ENCODE measurements around the gene ADGRF4. TPM values are rescaled to one million over a fixed set of nuclear protein-coding genes. Genes with fewer than 3 reads are reported as not detected.

The ADGRF4 gene
- total RNA-seq, 2 donors from 2014 or later, result not detected

DNA sequence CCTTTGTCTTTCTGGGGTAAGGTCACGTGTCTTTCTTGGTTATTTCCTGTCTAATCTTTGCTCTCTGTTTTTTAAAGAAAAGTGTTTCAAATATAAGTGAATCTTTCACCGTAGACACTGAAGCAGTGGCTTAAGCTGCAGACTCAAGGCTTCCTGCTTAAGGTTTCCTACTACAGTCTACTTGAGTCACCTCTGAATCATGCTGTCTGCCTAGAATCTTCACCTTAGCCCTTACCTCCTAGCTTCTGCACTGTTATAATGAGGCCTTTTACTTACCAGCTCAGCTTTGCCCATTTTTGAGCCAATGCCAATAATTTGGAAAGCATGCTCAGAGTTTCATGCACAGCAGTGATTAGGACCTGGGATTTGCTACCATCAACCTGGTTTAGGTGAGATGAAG lies 30.6 kb downstream of the ADGRF4 start:
- Histone ChIP-seq H3K4me1 (ENCODE audit: control insufficient read depth in 1 of 2, low read depth in 2 of 2) (no peaks in the 10 kb centered on the region), H3K27ac (no peak overlapping the region), H3K4me3 (no peak overlapping the region), H3K9me3 (no peaks in the 10 kb centered on the region), H3K27me3 (replicated peaks; ENCODE audit: insufficient read depth) (no peaks in the 10 kb centered on the region), H3K36me3 (no peaks in the 10 kb centered on the region)
- ATAC-seq (ENCODE audit: insufficient number of reproducible peaks, low FRiP score, low read depth) (no peak), DNase-seq (ENCODE audit: low spot score) (no peak)
- TF ChIP-seq, protein P1, sequence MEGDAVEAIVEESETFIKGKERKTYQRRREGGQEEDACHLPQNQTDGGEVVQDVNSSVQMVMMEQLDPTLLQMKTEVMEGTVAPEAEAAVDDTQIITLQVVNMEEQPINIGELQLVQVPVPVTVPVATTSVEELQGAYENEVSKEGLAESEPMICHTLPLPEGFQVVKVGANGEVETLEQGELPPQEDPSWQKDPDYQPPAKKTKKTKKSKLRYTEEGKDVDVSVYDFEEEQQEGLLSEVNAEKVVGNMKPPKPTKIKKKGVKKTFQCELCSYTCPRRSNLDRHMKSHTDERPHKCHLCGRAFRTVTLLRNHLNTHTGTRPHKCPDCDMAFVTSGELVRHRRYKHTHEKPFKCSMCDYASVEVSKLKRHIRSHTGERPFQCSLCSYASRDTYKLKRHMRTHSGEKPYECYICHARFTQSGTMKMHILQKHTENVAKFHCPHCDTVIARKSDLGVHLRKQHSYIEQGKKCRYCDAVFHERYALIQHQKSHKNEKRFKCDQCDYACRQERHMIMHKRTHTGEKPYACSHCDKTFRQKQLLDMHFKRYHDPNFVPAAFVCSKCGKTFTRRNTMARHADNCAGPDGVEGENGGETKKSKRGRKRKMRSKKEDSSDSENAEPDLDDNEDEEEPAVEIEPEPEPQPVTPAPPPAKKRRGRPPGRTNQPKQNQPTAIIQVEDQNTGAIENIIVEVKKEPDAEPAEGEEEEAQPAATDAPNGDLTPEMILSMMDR (IDR thresholded peaks at IDR 0.05), result no peak

DNA sequence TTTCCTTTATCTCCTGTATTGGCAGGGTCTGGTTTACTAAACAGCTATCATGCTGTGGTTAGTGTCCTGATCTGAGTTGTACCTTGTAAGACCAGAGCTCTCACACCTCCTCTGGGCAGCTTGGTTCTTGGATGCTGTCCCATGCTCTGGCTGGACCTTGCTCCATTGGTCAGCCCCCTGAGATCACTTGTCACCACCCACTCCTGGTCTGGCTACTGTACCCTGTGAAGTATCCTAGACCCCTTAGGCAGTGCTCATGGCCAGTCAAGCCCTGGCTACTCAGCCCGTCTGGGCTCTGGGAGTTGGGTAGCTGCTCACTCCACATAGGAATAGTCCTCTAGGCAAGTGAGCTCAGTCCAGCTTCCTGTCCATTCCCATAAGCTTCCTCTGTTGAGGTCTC lies 31.1 kb downstream of the ADGRF4 start:
- H3K4me3 ChIP-seq, result no peak overlapping the region
- H3K9me3 ChIP-seq, result no peaks in the 10 kb centered on the region
- no peaks in the 10 kb centered on the region for H3K4me1 ChIP-seq (ENCODE audit: control insufficient read depth in 1 of 2, low read depth in 2 of 2)
- no peak for DNase-seq (ENCODE audit: low spot score)
- TF ChIP-seq, protein P1 (IDR thresholded peaks at IDR 0.05), result no peak
- H3K36me3 ChIP-seq, result no peaks in the 10 kb centered on the region
- no peak for ATAC-seq (ENCODE audit: insufficient number of reproducible peaks, low FRiP score, low read depth)
- H3K27ac ChIP-seq, result no peak overlapping the region
- no peaks in the 10 kb centered on the region for H3K27me3 ChIP-seq (replicated peaks; ENCODE audit: insufficient read depth)

DNA sequence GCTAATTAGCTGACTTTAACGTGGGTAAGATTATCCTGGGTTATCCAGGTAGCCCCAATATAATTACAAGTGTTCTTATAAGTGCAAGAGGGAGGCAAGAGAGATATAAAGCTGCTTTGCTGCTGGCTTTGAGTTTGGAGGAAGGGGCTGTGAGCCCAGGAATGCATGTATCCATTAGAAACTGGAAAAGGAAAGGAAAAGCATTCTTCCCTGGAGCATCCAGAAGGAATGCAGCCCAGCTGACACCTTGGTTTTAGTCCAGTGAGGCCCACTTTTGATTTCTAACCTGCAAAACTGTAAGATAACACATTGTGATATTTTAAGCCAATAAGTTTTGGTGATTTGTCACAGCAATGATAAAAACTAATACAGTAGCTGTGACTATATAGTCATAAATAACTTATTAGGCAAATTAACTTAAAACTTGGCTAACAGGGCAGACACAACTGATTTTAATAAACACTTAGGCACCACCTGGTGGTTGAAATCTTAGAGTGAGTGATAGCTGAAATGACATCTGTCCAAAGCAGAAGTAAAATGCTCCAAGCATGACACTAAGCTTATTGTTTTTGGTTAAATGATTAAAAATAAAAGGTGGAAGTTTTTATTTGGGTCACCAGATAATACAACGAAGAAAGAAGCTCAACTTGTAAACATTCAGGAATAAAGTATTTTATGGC lies 35.6 kb downstream of the ADGRF4 start:
- TF ChIP-seq, protein P1 (IDR thresholded peaks at IDR 0.05), result no peak
- Histone ChIP-seq H3K9me3 (no peaks in the 10 kb centered on the region), H3K4me1 (ENCODE audit: control insufficient read depth in 1 of 2, low read depth in 2 of 2) (no peaks in the 10 kb centered on the region), H3K36me3 (no peaks in the 10 kb centered on the region), H3K27me3 (replicated peaks; ENCODE audit: insufficient read depth) (no peaks in the 10 kb centered on the region), H3K27ac (no peak overlapping the region), H3K4me3 (no peak overlapping the region)
- DNase-seq (ENCODE audit: low spot score) (no peak), ATAC-seq (ENCODE audit: insufficient number of reproducible peaks, low FRiP score, low read depth) (no peak)

DNA sequence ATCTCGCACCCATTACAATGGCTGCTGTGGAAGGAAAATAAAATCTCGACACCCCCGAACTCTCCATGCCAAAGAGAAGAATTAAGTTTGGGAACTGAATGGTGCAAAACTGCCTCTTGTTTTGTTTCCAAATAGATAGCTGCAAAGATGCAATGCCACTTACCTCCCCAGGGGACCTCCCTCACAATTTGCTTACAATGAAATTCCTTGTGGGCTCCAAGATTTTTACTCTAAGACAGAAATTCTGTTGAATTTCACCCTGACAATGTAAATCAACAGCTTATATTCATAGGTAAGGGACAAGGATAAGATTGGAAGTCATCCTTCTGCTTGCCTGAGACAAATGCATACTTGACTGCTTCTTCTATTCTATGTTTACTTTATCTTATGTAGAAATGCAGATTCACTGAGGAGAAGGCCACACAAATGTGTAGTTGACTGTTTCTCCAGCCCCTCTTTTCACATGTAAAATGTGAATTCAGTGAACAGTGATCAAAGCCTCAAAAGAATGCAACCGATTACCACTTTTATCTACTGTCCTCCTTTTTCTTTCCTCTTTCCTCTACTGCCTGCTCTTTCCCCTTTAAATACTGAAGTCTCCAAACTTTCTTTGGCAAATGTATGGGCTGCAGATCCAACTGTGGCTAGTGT lies 36.6 kb downstream of the ADGRF4 start:
- DNase-seq (ENCODE audit: low spot score), result no peak
- H3K4me1 ChIP-seq (ENCODE audit: control insufficient read depth in 1 of 2, low read depth in 2 of 2), result no peaks in the 10 kb centered on the region
- H3K27ac ChIP-seq, result no peak overlapping the region
- H3K4me3 ChIP-seq, result no peak overlapping the region
- H3K36me3 ChIP-seq, result no peaks in the 10 kb centered on the region
- TF ChIP-seq, protein P1 (IDR thresholded peaks at IDR 0.05), result no peak
- no peaks in the 10 kb centered on the region for H3K9me3 ChIP-seq
- no peak for ATAC-seq (ENCODE audit: insufficient number of reproducible peaks, low FRiP score, low read depth)
- no peaks in the 10 kb centered on the region for H3K27me3 ChIP-seq (replicated peaks; ENCODE audit: insufficient read depth)

DNA sequence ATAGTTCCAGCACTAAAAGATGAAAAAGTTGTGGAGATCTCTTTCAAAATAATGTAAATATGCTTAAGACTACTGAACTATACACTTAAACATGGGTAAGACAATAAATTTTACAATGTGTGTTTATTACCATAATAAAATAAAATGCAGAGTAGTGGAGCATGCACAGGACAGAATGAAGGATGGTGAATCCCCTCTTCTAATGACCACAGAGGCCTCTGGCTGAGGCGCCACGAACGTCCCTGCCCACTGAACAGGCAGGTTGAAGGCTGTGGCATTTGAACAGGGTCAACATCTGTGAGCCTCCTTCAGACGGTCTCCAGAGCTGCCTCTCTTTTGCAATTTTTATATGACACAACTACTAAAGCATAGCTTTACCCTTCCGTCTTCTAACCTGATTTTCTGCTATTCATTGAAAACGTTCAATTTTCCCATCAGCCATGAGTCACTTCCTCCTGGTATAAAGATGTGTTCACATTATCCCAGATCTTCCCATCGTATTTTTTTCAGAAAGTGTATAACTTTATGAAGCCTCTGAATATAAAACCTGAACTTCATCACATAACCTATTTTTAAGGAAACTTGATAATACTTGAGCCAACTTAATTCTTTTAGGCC lies 37.8 kb downstream of the ADGRF4 start:
- no peaks in the 10 kb centered on the region for H3K27me3 ChIP-seq (replicated peaks; ENCODE audit: insufficient read depth)

More for the DNA sequence above, 37.8 kb downstream of the ADGRF4 start:
- H3K4me3 ChIP-seq, result no peak overlapping the region
- TF ChIP-seq, protein P1 (IDR thresholded peaks at IDR 0.05), result no peak
- ATAC-seq (ENCODE audit: insufficient number of reproducible peaks, low FRiP score, low read depth), result no peak
- DNase-seq (ENCODE audit: low spot score), result no peak
- no peak overlapping the region for H3K27ac ChIP-seq
- H3K9me3 ChIP-seq, result no peaks in the 10 kb centered on the region
- H3K36me3 ChIP-seq, result no peaks in the 10 kb centered on the region
- no peaks in the 10 kb centered on the region for H3K4me1 ChIP-seq (ENCODE audit: control insufficient read depth in 1 of 2, low read depth in 2 of 2)
